GM12874 (cell line): ENCODE results near the gene HOXD10.

Experiments used
- TF ChIP-seq, protein P1 (sequence below): IDR thresholded peaks from 2 replicates; pipeline ENCODE4 v1.5.1; 2011; ENCODE audit warnings: low read depth, mild to moderate bottlenecking, control low read depth, low read length, moderate library complexity; ENCODE audit not compliant: insufficient read depth

The HOXD10 gene

DNA sequence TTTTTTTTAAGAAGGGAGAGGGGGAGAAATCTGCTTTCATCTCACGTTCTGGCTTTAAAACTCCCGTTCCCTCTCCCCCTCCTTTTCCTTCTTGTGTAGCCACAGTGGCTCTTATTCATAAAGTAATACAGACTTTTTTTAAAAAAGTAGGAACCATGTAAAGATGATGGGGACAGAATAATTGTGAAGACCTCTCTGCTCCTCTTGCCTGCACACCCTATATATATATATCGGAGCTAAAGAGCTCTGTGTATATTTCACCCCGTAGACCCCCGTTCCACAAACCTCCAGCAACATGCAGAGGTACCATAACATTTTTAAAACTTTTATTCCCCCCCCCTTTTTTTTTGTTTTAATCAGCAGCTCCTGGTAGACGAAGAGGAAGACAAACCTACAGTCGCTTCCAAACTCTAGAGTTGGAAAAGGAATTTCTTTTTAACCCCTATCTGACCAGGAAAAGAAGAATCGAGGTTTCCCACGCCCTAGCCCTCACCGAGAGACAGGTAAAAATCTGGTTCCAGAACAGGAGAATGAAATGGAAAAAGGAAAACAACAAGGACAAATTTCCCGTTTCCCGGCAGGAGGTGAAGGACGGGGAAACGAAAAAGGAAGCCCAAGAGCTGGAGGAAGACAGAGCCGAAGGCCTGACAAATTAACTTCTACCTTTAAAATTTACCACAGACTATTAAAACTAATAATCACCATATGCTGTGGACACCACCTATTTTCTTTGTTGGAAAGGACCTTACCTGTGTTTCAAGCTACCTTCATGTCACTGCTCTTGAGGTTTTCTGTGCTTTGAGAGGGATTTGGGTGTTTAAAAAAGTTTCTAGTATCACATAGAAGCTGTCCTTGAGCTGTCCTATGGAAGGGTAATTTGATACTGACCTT, 14.6 kb downstream of the HOXD10 start:
- TF ChIP-seq, protein P1, sequence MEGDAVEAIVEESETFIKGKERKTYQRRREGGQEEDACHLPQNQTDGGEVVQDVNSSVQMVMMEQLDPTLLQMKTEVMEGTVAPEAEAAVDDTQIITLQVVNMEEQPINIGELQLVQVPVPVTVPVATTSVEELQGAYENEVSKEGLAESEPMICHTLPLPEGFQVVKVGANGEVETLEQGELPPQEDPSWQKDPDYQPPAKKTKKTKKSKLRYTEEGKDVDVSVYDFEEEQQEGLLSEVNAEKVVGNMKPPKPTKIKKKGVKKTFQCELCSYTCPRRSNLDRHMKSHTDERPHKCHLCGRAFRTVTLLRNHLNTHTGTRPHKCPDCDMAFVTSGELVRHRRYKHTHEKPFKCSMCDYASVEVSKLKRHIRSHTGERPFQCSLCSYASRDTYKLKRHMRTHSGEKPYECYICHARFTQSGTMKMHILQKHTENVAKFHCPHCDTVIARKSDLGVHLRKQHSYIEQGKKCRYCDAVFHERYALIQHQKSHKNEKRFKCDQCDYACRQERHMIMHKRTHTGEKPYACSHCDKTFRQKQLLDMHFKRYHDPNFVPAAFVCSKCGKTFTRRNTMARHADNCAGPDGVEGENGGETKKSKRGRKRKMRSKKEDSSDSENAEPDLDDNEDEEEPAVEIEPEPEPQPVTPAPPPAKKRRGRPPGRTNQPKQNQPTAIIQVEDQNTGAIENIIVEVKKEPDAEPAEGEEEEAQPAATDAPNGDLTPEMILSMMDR, result no peak

DNA sequence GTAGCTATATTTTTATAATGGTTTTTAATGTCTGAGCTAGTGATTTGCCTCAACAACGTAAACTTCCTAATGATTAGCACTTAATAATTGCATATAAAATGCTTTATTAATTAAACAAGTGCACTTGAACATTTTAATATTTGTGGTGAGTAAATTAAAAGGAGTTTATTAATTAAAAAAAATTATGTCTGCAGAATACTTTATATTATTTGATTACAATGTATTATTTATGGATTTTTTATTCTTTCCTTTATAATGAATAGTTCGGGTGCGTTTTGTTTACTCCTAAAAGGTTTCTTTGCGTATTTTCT, 15.2 kb downstream of the HOXD10 start:
- TF ChIP-seq, protein P1, result no peak

DNA sequence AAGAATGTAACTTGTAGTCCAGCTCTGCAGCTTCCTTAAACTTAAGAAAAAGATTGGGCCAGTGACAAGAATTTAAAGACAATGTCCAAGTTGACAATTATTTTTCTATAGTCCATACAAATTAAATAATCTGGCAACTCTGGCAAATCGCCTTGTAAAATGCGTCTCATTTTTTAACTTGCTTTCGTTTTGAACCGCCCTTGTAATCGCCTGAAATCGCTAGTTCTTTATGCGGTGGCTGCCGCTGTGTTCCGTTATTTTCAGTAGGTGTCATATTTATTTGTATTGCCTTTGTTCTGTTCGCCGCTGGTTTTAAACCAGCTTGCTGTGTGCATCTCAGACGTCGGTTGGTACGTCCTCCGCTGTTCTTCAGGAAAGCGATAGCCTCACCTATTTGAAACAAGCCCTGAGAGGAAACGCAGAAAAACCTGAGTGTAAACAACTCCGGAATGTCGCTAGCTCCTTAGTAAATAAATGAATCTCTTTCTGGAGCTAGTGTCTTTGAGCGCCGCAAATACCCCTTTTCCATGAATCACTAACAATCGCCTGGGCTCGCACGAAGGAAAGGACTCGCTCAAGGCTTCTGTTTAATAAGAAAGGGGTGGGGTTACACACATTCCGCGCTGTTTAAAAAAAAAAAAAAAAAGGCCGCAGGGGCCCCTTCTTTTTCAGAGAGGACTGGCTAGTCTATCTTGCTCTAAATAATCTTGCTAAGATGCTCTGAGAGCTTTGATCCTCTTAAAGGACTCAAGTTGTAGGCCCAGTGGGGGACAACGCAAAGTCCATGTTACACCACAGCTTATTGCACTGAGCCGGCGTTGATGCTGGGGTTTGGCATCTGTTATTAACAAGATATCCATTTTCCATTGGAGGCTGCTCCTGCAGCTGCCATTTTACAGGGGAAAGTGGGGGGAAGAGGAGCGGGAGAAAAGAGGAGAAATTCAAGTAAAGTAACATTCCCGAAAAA, 15.9 kb downstream of the HOXD10 start:
- TF ChIP-seq, protein P1, result no peak

DNA sequence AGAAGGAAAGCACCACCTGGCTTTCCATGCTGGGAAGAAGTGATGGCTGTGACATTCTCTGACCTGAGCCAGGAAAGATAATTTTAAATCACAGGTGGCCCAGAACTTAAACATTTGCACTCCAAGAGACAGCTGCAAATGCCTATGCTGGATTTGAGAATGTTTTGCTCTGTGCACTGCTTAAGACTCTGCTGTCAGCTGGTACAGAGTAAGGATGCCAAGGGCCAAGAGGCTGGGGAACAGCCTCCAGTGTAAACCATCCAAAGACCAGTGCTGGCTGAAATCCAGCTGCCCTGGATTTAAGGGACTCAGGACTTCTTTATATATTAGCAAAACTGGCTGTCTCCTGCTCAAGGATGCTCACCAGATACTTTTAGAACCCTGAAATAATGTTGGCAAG, 16.8 kb downstream of the HOXD10 start:
- TF ChIP-seq, protein P1, result no peak

DNA sequence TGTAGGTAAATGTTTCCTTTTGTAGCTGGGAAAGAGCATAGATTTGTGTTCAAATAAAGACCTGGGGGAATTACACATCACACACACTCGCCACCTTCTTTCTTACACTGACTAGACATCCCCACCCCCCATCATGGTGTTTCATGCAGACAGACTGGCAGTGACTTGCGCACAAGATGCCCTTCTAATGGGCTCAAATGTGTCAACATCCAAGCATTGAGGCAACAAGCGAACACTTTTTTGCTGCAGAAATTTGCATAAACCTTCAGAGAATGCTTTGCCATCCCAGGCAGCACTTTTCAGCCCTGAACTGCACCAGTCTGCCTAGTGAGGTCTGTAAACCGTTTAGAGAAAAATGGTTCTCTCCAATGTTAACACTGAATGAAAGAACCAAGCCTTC, 17.5 kb downstream of the HOXD10 start:
- TF ChIP-seq, protein P1, result no peak

DNA sequence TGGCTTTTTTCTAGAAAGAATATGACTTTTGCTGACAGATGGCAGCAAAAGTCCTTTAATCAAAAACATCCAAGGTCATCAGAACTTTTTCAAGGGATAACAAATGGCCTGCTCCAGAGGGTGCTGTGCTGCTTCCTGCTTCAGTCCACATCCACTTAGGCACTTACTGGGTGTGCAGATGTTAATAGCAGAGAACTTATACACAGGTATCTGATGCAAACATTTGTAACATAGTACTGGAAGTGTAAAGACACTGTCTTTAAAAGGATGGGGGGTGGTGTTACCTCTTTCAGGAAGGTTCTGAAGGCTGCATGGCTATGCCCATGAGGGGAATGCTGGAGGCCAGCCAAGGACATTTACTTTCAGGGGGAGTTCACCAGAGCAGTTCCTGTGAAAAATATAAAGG, 18.5 kb downstream of the HOXD10 start:
- TF ChIP-seq, protein P1, result no peak
